IMR-90 (cell line): ENCODE data around the gene RBM8A. TPM values are rescaled to one million over a fixed set of nuclear protein-coding genes. Genes with fewer than 3 reads are reported as not detected.

Experiments
- ATAC-seq: fragments of 200-7000 bp; cut with Tn5 transposase; 2 replicates; pipeline ENCODE4 v1.9.1; 2020; ENCODE audit warnings: low read depth, mild to moderate bottlenecking, moderate library complexity
- BruUV-seq: library from RNA; stranded (reverse); fragments of 400-500 nt; replicated peaks from 2 replicates; lab custom pipeline; 2021; lab: Mats Ljungman, UMichigan
- CTCF ChIA-PET: fragments of 300-600 bp; formaldehyde crosslinking; extraction: SDS; loops from one replicate; lab custom pipeline; 2021; ENCODE audit warnings: antibody characterized with exemption; lab: Yijun Ruan, JAX
- POLR2A ChIA-PET: fragments of 300-600 bp; sonication (Branson Sonifier 250); formaldehyde crosslinking; loops from one replicate; lab custom pipeline; 2022; ENCODE audit warnings: antibody characterized with exemption; ENCODE audit not compliant: unreplicated experiment; lab: Charles Lee
- DNase-seq: peaks from one replicate; pipeline ENCODE4 v3.0.0; 2013
- H2AFZ ChIP-seq: replicated peaks from 2 replicates; pipeline ENCODE3; 2013; ENCODE audit warnings: low read length, mild to moderate bottlenecking; ENCODE audit not compliant: poor library complexity
- H2AK5ac ChIP-seq: 2 replicates; pipeline ENCODE4 v1.6.1; 2013; ENCODE audit warnings: low read depth, low read length, inconsistent platforms
- H2AK9ac ChIP-seq: replicated peaks from 2 replicates; pipeline ENCODE3; 2013; ENCODE audit warnings: mild to moderate bottlenecking, low read depth, low read length, moderate library complexity; ENCODE audit not compliant: poor library complexity
- H2BK120ac ChIP-seq: 2 replicates; pipeline ENCODE4 v1.6.1; 2013; ENCODE audit warnings: low read depth, low read length, inconsistent platforms
- H2BK15ac ChIP-seq: 3 replicates; pipeline ENCODE4 v1.6.1; 2013; ENCODE audit warnings: low read depth, low read length, inconsistent platforms
- H2BK20ac ChIP-seq: 2 replicates; pipeline ENCODE4 v1.6.1; 2013; ENCODE audit warnings: low read depth, mild to moderate bottlenecking, inconsistent platforms, low read length, moderate library complexity
- H2BK5ac ChIP-seq: 2 replicates; pipeline ENCODE4 v1.6.1; 2013; ENCODE audit warnings: mild to moderate bottlenecking, low read depth, low read length, inconsistent platforms; ENCODE audit not compliant: poor library complexity, severe bottlenecking
- H3K14ac ChIP-seq: replicated peaks from 2 replicates; pipeline ENCODE4 v1.6.1; 2013; ENCODE audit warnings: low read depth, low read length, inconsistent platforms
- H3K18ac ChIP-seq: 2 replicates; pipeline ENCODE4 v1.6.1; 2013; ENCODE audit warnings: low read depth, low read length, control low read depth
- H3K23ac ChIP-seq: 2 replicates; pipeline ENCODE4 v1.6.1; 2013; ENCODE audit warnings: low read depth, low read length, inconsistent platforms
- H3K27ac ChIP-seq: 2 replicates; pipeline ENCODE4 v1.5.1; 2013; ENCODE audit warnings: mild to moderate bottlenecking, control low read depth, low read length; ENCODE audit not compliant: insufficient read depth
- H3K27me3 ChIP-seq: 2 replicates; pipeline ENCODE4 v1.6.1; 2013; ENCODE audit warnings: low read length; ENCODE audit not compliant: control insufficient read depth, insufficient read depth
- H3K36me3 ChIP-seq: 2 replicates; pipeline ENCODE4 v1.6.1; 2013; ENCODE audit warnings: low read length, mixed read lengths; ENCODE audit not compliant: control insufficient read depth, insufficient read depth
- H3K4ac ChIP-seq: 2 replicates; pipeline ENCODE4 v1.6.1; 2013; ENCODE audit warnings: low read depth, low read length, inconsistent platforms
- H3K4me1 ChIP-seq: 2 replicates; pipeline ENCODE4 v1.6.1; 2013; ENCODE audit warnings: low read length, mixed read lengths; ENCODE audit not compliant: control insufficient read depth, insufficient read depth
- H3K4me2 ChIP-seq: 2 replicates; pipeline ENCODE4 v1.6.1; 2013; ENCODE audit warnings: low read depth, mild to moderate bottlenecking, control low read depth, low read length, moderate library complexity
- H3K4me3 ChIP-seq: 2 replicates; pipeline ENCODE4 v1.5.1; 2013; ENCODE audit warnings: low read depth, mild to moderate bottlenecking, control low read depth, low read length, moderate library complexity; ENCODE audit not compliant: insufficient read depth
- H3K56ac ChIP-seq: 2 replicates; pipeline ENCODE4 v1.6.1; 2013; ENCODE audit warnings: low read length, inconsistent platforms; ENCODE audit not compliant: insufficient read depth; ENCODE audit errors: extremely low read depth
- H3K79me1 ChIP-seq, 2 experiments: 2 replicates each; pipeline ENCODE4 v1.6.1; 2013; ENCODE audit warnings: low read length in 2 of 2, inconsistent platforms in 1 of 2, low read depth in 1 of 2
- H3K9ac ChIP-seq: 2 replicates; pipeline ENCODE4 v1.6.1; 2013; ENCODE audit warnings: low read depth, low read length, control low read depth
- H3K9me1 ChIP-seq: 2 replicates; pipeline ENCODE4 v1.6.1; 2013; ENCODE audit warnings: low read length, inconsistent platforms; ENCODE audit not compliant: insufficient read depth
- H3K9me3 ChIP-seq: 2 replicates; pipeline ENCODE4 v1.6.1; 2013; ENCODE audit warnings: low read length; ENCODE audit not compliant: control insufficient read depth, insufficient read depth
- H4K20me1 ChIP-seq: 2 replicates; pipeline ENCODE4 v1.6.1; 2013; ENCODE audit warnings: low read length, inconsistent platforms; ENCODE audit not compliant: insufficient read depth
- H4K5ac ChIP-seq: 2 replicates; pipeline ENCODE4 v1.6.1; 2013; ENCODE audit warnings: mild to moderate bottlenecking, low read depth, low read length, control low read depth
- H4K8ac ChIP-seq, 2 experiments: 2 replicates each; pipeline ENCODE4 v1.6.1; 2013; ENCODE audit warnings: low read depth in 2 of 2, low read length in 2 of 2, control low read depth in 1 of 2, inconsistent platforms in 1 of 2
- H4K91ac ChIP-seq: 2 replicates; pipeline ENCODE4 v1.6.1; 2013; ENCODE audit warnings: low read depth, low read length, inconsistent platforms; ENCODE audit not compliant: insufficient read depth
- BHLHE40 ChIP-seq: fragments of 150-350 bp; IDR thresholded peaks from 2 replicates; pipeline ENCODE4 v1.6.1; 2016; ENCODE audit warnings: mild to moderate bottlenecking, low read depth, low read length
- CEBPB ChIP-seq: IDR thresholded peaks from 2 replicates; pipeline ENCODE4 v1.6.1; 2012; ENCODE audit warnings: low read depth, low read length, improper control_type of control experiment
- CHD1 ChIP-seq: IDR thresholded peaks from 2 replicates; pipeline ENCODE4 v1.6.1; 2012; ENCODE audit warnings: low read depth, low read length, improper control_type of control experiment
- FOS ChIP-seq: fragments of 150-350 bp; IDR thresholded peaks from 2 replicates; pipeline ENCODE4 v1.6.1; 2016; ENCODE audit warnings: low read depth, low read length
- POLR2A ChIP-seq: IDR thresholded peaks from 2 replicates; pipeline ENCODE4 v1.6.1; 2012; ENCODE audit warnings: mild to moderate bottlenecking, low read depth, low read length
- RAD21 ChIP-seq: IDR thresholded peaks from 2 replicates; pipeline ENCODE4 v1.6.1; 2012; ENCODE audit warnings: low read length, improper control_type of control experiment
- RCOR1 ChIP-seq: IDR thresholded peaks from 2 replicates; pipeline ENCODE4 v1.6.1; 2012; ENCODE audit warnings: mild to moderate bottlenecking, low read length, improper control_type of control experiment; ENCODE audit not compliant: insufficient replicate concordance
- RFX5 ChIP-seq: IDR thresholded peaks from 2 replicates; pipeline ENCODE4 v1.8.0; 2012; ENCODE audit warnings: low read depth, mild to moderate bottlenecking, low read length, moderate library complexity
- SMC3 ChIP-seq: fragments of 150-350 bp; IDR thresholded peaks from 2 replicates; pipeline ENCODE4 v1.6.1; 2016; ENCODE audit warnings: low read depth, mild to moderate bottlenecking, antibody characterized with exemption, low read length, moderate library complexity
- WGBS, 2 experiments: methylation state at CpG; one replicate each; pipeline versions ENCODE4 v1.1.5 to v1.1.7; 2013; ENCODE audit warnings: missing lambda C conversion rate in 2 of 2; ENCODE audit not compliant: insufficient read length in 1 of 2; ENCODE audit errors: extremely low coverage in 2 of 2; 5-methylcytosine and 5-hydroxymethylcytosine counted together
- dilution Hi-C: fragments of 300-500 bp; cut with HindIII; formaldehyde crosslinking; loops from one replicate; pipeline ENCODE4 v1.14.3; 2018; ENCODE audit warnings: low sequenced_read_pairs; ENCODE audit not compliant: unreplicated experiment
- in situ Hi-C: fragments of 300-500 bp; cut with MboI; formaldehyde crosslinking; loops from 3 replicates; pipeline ENCODE4 v1.14.3; 2019; ENCODE audit warnings: low sequenced_read_pairs, inconsistent platforms, mixed read lengths
- intact Hi-C: fragments of 100-400 bp; cut with micrococcal nuclease; formaldehyde crosslinking; loops from 2 replicates; pipeline ENCODE4 v1.10.0; 2022
- polyA plus RNA-seq, 3 experiments: library from polyadenylated mRNA; depleted of rRNA; stranded (reverse); fragments of >200 nt; gene quantifications; 2 replicates each; pipeline ENCODE4 v1.2.3, GENCODE V29; 2012; ENCODE audit warnings: low replicate concordance in 1 of 3
- total RNA-seq: library from RNA; depleted of rRNA; stranded (reverse); fragments of >200 nt; gene quantifications from 2 replicates; pipeline ENCODE4 v1.2.3, GENCODE V29; 2012
- TF ChIP-seq, protein P1 (sequence below): conservative IDR thresholded peaks from 2 replicates; pipeline ENCODE4 v1.5.1; 2012; ENCODE audit warnings: mild to moderate bottlenecking, low read depth, low read length, improper control_type of control experiment
- TF ChIP-seq, protein P2 (sequence below): fragments of 150-350 bp; IDR thresholded peaks from 2 replicates; pipeline ENCODE4 v1.6.1; 2017; ENCODE audit warnings: mild to moderate bottlenecking, antibody characterized with exemption, low read length, low read depth

The RBM8A gene
- total and polyA plus RNA-seq, 2 of the 4 experiments (the other 2 are of a cell fraction) = 94.1 to 251 TPM

DNA sequence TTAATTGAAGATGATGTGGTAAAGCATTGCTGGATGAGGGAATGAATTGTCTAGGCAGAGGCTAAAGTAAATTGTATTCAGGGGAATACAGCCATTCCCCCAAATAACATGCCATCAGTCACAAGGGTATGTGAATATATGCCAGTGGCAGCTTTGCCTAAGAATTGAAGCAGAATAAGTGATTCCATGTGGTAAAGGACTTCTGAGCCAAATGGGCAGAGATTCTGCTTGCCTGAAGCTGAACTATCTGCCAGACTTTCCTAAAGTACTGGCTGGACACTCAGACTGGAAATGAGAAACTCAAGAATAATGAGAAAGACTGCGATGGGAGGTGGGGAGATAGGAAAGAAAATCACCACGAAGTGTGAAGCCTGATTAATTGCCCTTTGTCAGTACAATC lies 28.2 kb upstream of the RBM8A start:
- CTCF ChIA-PET = no interaction called here

More for the DNA sequence above, 28.2 kb upstream of the RBM8A start:
- Histone ChIP-seq H2BK20ac (no peak overlapping the region), H3K4me2 (peak overlapping the region; percentile 80), H4K20me1 (peaks cover 20% of the 10 kb centered on the region; the same call in 1 of the 2 replicates), H3K23ac (peak overlapping the region; percentile 76), H3K4me1 (peaks cover 2% of the 10 kb centered on the region), H3K18ac (no peak overlapping the region), H3K4ac (peak overlapping the region; percentile 32; the same call in 1 of the 2 replicates), H3K27me3 (no peaks in the 10 kb centered on the region), H4K8ac (no peak overlapping the region), H3K14ac (peak overlapping the region; percentile 87), H3K56ac (no peak overlapping the region), H3K9me3 (no peaks in the 10 kb centered on the region), H3K4me3 (no peak overlapping the region), H2AK9ac (peak overlapping the region; percentile 7), H3K9me1 (peaks cover 15% of the 10 kb centered on the region), H2AFZ (no peak overlapping the region), H3K27ac (no peak overlapping the region), H3K9ac (peak overlapping the region; percentile 10; the same call in 1 of the 2 replicates), H2BK15ac (no peak overlapping the region; the same call in 2 of the 3 replicates), H2AK5ac (peak overlapping the region; percentile 29), H4K91ac (no peak overlapping the region), H4K5ac (no peak overlapping the region), H3K36me3 (peaks cover 6% of the 10 kb centered on the region), H2BK5ac (no peak overlapping the region), H3K79me1 (peaks cover 25 to 66% of the 10 kb centered on the region in 2 experiments), H2BK120ac (no peak overlapping the region)
- POLR2A ChIA-PET = no interaction called here
- no peak for DNase-seq
- dilution Hi-C loops (no loop called here), in situ Hi-C loops (no loop called here), intact Hi-C loops (loop anchor here (5.0 to 10.0 kb wide), 2 partner anchors 61 to 98 kb away; partner anchors contain the start of gene PIAS3)
- TF ChIP-seq, protein P1, sequence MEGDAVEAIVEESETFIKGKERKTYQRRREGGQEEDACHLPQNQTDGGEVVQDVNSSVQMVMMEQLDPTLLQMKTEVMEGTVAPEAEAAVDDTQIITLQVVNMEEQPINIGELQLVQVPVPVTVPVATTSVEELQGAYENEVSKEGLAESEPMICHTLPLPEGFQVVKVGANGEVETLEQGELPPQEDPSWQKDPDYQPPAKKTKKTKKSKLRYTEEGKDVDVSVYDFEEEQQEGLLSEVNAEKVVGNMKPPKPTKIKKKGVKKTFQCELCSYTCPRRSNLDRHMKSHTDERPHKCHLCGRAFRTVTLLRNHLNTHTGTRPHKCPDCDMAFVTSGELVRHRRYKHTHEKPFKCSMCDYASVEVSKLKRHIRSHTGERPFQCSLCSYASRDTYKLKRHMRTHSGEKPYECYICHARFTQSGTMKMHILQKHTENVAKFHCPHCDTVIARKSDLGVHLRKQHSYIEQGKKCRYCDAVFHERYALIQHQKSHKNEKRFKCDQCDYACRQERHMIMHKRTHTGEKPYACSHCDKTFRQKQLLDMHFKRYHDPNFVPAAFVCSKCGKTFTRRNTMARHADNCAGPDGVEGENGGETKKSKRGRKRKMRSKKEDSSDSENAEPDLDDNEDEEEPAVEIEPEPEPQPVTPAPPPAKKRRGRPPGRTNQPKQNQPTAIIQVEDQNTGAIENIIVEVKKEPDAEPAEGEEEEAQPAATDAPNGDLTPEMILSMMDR = no peak
- TF ChIP-seq RAD21 = no peak
- TF ChIP-seq CEBPB = no peak
- TF ChIP-seq CHD1 = no peak
- no peak for TF ChIP-seq FOS
- no peak for TF ChIP-seq BHLHE40
- no peak for TF ChIP-seq POLR2A
- no peak for TF ChIP-seq SMC3
- TF ChIP-seq, protein P2, sequence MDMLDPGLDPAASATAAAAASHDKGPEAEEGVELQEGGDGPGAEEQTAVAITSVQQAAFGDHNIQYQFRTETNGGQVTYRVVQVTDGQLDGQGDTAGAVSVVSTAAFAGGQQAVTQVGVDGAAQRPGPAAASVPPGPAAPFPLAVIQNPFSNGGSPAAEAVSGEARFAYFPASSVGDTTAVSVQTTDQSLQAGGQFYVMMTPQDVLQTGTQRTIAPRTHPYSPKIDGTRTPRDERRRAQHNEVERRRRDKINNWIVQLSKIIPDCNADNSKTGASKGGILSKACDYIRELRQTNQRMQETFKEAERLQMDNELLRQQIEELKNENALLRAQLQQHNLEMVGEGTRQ = no peak
- TF ChIP-seq RFX5 = no peak
- no peak for TF ChIP-seq RCOR1
- BruUV-seq = no TSS peak
- ATAC-seq = no peak
- no CpG with 5 or more reads among the region's 2 CpGs for WGBS, 2 experiments
